SK-MEL-5 (cell line): ENCODE results near the gene EVL. TPM values are rescaled to one million over a fixed set of nuclear protein-coding genes. Genes with fewer than 3 reads are reported as not detected.
A peak's percentile ranks its signal among the peaks of the same experiment; 100 is the strongest.

Source experiments
- DNase-seq: peaks from one replicate; pipeline ENCODE4 v3.0.0-alpha.2; 2016; ENCODE audit warnings: low read depth, low spot score
- in situ Hi-C: cut with HindIII; loops from 2 replicates; pipeline ENCODE4 v1.10.0; 2016; ENCODE audit warnings: low sequenced_read_pairs, high pct_unique_total_duplicates, low pct_unique_long_range_greater_than_20kb
- total RNA-seq: library from RNA; depleted of rRNA; stranded (reverse); fragments of >200 nt; shearing (Covaris generic); gene quantifications from 2 replicates; pipeline ENCODE4 v1.2.3, GENCODE V29; 2014

The EVL gene
- total RNA-seq, 1 experiment from 2014 or later, result 22.1 TPM

DNA sequence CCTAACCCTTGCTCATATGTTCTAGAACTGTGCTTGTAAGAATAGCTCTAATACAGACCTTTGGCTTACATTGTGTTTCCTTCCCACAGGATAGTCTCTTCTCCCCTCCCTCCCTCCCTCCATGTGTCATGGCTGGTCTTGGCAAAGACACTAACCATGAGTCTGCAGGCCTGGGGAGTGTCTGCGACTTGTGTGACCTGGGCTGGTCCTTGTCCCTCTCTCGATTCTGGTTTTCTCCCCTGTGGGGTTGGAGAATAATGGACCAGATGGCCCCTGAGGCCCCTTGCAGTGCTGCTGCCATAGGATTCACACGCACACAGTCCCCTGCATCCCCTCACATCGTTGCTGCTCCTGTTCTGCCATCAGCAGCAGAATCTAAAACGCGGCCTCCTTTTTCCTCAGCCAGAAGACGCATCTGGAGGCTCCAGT is 64.0 kb downstream of the EVL start:
- in situ Hi-C loops, result no loop called here
- DNase-seq, result no peak

DNA sequence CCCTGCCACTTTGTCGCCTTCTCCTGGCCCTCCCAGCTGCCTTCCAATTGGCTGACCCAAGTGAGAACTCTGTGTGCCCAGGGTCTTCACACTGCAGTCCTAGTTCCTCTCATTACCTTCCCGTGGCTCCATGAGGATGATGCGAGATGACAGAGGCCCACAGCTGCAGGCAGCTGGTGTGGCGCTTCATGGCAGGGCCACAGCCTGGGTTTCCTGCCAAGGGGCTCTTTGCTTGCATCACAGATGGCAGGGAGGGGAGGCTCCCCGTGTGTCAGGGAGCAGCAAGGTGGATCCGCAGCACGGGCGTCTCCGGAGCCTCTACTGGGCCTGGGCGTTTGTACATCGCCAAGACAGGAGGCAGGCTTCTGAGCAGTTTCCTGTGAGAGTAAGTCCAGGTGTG is 65.3 kb downstream of the EVL start:
- in situ Hi-C loops, result no loop called here

DNA sequence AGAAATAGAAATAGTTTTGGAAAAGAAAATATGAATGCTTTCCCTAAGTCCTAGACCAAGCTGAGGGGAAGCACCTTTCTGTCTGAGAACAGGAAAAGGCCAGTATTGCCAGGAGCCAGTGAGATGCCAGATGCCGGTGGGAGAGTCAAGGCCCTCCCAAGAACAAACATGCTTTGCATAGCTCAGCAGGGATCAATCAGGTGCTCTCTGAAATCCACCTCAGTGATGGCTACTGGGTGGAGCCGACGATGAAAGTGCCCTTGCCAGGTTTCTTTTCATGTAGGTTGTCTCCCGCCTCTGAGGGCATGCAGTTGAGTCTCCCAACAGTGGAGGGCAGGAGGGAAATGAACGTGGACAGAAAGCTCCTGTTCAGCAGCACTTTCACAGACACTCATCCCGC is 66.0 kb downstream of the EVL start:
- in situ Hi-C loops, result no loop called here
- no peak for DNase-seq

More for the DNA sequence above, 65.3 kb downstream of the EVL start:
- DNase-seq, result no peak

DNA sequence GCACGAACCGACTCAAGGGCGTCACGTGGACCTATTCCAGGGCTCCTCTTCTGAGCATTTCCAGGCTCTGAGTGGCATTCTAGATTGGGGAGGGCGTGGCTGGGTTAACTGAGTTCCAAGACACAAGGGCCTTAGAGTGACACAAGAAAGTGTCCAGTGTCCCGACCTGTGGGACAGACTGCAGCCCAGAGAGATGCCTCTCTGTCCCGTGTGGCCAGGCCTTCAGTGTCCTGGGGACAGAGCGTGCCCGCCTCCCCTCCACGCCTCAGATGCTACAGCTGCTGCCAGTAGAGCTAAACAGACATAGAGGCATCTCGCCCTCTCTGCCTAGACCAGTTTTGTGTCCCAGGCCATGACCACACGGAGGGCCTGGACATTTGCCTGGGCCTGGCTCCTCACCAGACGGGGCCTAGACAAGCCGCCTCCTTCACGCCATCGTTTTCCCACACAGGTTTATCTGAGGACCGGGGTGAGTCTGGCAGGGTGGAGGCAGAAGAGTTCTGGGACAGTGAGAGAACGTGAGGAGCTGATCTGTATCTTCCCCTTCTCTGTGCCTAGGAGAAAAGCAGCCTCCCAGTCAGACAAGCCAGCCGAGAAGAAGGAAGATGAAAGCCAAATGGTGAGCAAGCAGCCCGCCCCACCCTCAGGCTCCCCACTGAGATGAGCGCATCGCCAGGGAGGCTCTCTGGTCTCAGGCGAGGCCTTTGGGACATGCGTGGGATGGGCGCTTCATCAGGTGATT is 67.1 kb downstream of the EVL start:
- no peak for DNase-seq

DNA sequence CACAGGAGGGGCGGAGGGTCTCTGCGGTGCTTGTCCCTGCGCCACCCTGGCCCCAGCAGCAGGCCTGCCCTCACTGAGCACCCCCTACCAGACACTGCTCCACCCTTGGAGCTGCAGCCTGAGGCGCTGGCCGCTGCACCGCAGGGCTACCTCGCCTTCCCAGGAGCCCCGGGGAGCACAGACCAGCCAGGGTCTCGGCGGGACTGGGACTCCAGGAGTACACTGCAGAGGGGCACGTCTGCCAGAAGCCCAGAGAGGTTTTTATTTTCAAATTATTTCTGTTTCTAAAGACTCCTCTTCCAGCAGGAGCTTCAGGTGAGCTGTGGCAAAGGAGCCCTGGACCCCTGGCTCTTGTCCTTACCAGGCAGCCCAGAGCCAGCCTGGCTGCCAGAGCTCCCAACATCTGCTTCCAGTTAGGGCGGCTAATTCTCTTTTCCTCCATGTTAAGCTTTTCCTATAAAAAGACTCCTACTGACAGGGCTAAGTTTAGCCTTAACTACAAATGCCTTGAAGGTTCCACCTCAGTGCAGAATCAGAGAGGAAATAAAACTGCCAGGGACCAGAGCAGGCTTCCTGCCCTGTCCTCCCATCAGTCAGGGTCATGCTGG is 67.8 kb downstream of the EVL start:
- no peak for DNase-seq
- in situ Hi-C loops, result no loop called here

More for the DNA sequence above, 67.1 kb downstream of the EVL start:
- in situ Hi-C loops, result no loop called here

DNA sequence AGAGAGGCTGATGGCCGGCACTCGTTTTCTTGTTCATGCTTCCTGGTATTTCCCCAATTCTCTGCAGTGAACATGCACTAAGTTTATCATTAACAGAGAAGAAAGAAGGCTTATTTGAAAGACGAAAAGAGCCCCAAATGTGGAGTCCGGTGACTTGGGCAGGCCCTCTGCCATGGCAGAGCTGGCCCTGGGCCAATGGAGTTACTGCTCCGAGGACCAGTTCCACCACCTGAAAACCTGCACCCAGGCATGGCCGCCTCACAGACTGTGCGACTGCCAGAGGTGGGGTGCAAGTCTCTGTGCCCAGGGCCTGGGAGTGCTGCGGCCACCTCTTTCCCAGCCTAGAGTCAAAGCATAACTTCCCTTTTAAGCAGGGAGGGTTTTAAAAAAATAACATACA is 69.4 kb downstream of the EVL start:
- no peak for DNase-seq
- in situ Hi-C loops, result no loop called here

DNA sequence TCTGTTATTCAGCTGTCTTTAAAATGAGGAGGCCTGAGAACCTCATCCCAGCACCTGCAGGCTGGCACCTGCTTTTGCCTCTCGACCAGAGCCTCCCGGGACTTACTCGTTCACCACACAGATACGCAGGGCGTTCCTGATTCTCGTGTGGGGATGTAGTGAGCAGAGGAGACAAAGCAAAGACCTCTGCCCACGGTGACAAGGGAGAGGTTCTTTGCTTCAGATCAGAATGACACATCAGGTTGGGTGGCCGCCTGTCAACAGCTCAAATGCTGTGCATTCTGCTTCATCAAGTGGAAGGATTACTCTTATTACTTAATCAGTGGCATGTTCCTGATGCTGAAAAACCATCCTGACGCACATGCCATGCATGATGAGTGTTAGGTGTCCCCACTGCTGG is 69.9 kb downstream of the EVL start:
- in situ Hi-C loops, result no loop called here

DNA sequence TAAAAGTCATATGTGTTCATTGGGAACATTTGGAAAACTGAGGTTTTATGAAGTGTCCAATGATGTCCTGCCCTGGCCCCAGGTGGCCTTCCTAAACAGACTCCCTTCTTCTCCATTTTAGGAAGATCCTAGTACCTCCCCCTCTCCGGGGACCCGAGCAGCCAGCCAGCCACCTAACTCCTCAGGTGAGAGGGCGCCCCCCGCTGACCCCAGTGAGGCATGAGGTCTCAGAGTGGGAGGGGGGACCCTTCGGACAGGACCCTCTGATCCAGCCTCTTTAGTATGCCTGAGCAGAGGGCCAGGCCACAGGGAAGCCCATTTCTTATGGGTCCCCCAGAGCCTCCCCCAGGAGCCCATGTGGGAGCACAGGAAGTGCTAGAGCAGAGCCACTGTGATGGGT is 70.6 kb downstream of the EVL start:
- in situ Hi-C loops, result no loop called here
- DNase-seq, result no peak

More for the DNA sequence above, 69.9 kb downstream of the EVL start:
- DNase-seq, result no peak

DNA sequence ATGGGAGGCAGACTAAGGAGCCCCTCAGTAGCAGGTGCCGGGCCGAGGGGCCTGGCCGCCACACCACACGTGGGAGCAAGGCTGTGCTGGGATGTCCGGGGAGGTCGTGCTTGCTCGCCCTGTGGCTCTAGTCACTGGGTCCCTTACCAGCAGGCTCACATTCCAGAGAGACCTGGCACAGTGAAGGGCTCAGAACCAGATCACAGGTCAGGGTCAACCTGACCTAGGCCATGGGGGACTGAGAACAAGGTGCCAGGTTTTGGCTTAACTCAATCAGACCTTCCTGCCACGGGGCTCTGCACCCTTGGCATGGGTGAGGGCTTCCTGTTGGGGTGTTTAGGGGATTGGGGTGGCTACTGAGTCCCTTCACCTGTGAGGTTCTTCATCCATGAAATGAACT is 72.0 kb downstream of the EVL start:
- DNase-seq, result no peak
- in situ Hi-C loops, result no loop called here

DNA sequence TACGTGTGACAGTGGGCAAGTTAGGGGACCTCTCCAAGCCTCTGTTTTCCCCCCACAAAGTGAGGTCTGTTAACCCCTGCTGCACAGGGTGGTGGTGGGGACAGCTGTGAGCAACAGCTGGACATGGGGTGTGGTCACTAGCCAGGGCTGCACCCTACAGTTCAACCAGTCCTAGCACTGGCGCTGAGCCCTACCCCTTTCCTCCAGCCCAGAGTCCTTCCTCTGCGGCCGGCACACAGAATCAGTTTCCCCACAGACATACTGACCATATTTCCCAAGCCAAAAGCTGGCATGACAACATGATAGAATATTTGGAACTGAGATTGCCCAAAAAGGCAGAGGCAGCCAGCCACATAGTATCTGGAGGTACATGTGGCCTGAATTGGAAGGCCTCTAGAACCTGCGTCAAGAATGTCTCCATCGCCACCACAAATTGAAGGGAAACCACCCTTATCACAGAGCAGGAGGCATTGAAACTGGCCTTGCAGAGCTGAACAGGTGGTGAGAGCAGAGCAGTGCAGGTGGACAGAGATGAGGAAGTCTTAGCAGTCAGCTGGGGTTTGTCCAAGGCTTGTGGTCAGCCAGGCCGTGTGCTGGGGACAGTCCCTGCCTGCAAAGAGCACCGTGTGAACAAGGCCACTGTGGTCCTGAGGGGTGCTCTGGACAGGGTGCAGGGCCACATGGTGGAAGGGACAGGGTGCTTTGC is 73.0 kb downstream of the EVL start:
- in situ Hi-C loops, result no loop called here
- no peak for DNase-seq

DNA sequence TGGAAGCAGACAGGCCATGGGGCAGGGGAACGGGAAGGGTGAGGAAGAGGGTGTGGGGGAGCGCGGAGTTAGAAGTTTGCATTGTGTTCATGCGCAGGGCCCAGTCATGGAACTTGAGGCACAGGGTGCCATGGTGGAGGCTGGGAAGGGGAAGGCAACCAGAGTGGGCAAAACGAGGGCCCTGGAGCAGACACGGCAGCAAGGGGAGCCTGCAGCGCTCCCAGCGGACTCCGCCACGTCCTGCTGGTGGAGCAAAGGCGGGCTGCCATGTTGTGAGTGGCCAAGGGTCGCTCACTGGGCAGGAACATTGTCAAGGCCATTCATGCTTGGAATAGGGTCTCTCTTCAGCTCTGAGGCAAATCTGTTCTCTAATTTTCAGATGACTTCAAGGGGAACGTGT is 73.7 kb downstream of the EVL start:
- no peak for DNase-seq
- in situ Hi-C loops, result no loop called here

DNA sequence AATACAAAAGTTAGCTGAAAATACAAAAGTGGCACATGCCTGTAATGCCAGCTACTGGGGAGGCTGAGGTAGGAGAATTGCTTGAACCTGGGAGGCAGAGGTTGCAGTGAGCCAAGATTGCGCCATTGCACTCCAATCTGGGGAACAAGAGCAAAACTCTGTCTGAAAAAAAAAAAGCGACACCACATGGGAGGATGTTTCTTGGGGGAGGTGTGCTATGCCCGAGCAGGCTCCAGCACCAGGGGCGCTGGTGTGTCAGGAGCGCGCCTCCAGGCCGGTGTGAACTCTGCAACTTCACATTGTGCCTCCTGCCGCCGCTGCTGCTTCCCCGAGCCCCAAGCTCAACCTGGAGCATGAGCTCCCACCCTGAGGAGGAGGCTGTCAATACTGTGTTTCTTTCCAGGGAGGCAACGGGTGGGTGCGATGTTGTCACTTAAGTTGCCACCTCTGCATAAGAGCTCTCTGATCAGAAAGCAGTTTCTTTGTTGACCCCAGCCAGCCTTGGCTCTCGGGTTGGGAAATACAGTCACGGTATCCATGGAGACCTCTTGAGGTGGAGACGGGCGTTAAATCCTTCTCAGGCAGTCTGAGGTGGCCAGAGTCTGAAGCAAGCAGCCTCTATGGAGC is 75.3 kb downstream of the EVL start:
- in situ Hi-C loops, result no loop called here
- peak; percentile 24 for DNase-seq

DNA sequence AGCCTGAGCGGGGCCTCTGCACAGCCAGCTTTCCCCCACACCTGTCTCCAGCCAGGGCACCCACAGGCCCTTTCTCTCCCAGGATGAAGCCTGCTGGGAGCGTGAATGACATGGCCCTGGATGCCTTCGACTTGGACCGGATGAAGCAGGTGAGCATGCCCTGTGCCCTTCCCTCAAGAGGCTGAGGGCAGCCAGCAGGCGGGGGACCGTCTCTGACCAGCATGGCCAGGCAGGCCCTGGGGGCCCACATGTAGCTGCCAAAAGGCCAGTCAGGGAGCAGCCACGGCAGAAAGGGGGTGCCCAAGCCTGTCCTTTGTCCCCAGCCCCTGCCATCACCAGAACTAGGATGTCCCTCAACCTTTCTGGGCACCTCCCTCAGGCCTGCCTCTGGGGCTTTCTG is 75.9 kb downstream of the EVL start:
- in situ Hi-C loops, result no loop called here
- DNase-seq, result no peak

DNA sequence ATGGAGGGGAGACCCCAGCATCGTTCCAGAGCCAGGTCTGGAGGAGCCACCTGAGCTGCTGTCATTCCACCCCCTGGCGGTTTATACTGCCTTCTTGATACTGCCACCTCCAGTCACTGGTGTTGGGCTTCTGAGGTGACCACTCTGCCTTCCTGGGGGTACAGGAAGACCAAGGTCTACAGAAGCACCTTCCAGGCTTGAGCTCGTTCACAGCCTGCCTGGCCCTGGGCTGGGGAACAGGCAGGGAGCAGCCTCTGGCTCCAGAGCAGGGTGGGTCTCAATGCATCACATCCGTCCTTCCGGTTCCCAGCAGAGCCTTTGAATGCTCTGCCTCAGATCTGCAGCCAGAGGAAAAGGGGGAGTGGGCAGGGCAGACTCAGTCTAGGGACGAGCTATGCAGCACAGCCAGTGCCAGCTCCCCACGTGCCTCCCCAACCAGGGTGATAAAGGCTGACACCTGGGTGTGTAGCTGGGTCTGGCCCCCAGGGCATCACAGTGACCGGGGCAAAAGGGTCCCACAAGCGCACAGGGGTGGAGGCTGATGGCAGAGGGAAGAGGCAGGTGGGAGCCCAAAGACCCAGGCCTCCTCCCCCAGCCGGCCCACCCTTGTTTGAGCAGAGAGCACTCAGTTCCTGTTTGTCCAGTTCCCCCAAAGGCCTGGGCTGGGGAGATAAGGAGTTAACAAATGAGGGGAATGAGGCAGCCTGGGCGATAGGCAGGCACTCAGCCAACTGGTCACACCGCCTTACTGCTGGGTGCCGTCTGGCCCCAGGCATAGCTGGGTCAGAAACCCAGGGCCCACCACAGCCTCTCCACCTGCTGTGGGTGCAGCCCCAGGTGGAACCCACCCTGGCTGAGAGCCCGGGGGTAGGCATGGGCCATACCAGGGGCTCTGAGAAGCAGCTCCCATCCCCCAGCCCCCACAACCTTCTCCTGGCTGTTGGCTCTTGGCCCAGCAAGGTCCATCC is 77.1 kb downstream of the EVL start:
- DNase-seq, result no peak
- in situ Hi-C loops, result no loop called here

DNA sequence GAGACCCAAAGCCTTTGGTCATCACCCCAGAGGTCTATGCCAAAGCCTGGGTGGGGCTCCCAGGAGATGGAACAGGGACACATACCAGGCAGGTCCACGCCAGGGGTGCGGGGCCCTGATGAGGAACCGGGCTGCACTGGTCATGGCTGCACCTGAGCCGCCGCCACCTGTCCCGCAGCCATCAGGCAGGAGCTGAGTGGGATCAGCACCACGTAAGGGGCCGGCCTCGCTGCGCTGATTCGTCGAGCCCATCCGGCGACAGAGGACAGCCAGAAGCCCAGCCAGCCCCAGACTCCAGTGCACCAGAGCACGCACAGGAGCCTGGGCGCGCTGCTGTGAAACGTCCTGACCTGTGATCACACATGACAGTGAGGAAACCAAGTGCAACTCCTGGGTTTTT is 78.3 kb downstream of the EVL start:
- no peak for DNase-seq
- in situ Hi-C loops, result no loop called here

DNA sequence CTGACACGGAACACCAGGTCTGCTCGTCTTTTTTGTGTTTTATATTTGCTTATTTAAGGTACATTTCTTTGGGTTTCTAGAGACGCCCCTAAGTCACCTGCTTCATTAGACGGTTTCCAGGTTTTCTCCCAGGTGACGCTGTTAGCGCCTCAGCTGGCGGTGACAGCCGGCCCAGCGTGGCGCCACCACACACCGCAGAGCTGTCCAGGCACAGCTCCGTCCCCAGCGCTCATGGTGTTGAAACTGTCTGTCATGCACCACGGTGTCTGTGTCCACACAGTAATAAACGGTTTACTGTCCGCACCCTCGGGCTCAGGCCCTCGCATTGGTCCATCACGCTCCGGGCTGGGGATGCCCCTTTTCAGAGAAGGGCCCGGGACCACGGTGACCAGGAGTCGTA is 78.7 kb downstream of the EVL start:
- no peak for DNase-seq
- in situ Hi-C loops, result no loop called here

DNA sequence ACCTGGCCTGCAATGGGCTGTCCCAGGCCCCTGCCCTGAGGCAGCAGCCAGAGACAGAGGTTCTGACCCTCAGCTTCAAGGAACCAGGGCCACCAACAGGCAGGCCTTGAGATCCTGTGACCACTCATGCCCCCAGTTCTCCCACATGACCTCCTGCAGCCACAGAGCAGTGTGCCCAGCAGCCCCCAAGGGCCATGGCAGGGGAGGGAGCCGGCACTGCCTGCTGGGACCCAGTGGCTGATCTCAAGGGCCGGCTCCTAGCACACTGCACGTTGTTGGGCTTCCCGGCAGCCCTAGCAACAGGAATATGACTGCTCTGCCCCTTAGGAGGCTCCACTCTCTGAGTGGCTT is 79.4 kb downstream of the EVL start:
- no peak for DNase-seq
- in situ Hi-C loops, result no loop called here
